ENCODE results near the gene HASPIN.

DNA sequence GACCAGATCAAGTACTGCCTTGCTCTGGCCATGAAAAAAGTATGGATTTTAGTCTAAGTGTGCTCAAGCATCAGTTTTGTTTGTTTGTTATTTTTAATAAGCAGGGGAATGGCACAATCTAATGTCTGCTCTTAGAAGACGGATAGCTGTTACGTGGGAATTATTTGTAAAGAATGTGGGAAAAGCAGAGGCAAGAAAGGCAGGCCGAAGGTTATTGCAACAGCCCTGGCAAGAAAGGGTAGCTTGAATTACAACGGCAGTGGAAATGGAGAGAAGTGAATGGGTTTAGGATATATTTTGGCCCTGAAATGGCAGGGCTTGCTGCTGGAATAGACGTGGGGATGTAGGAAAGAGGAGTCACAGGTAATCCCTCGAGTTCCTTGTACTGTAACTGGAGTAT is 987 bp upstream of the HASPIN start:
- TF ChIP-seq GATA2 (IDR thresholded peaks at IDR 0.05; ENCODE audit: low read depth, low read length) (no peak), GATA3 (IDR thresholded peaks at IDR 0.05; ENCODE audit: low read depth, low read length) (no peak)
